GM12878 (cell line): Measurements from ENCODE around the gene S100A11. TPM values are rescaled to one million over a fixed set of nuclear protein-coding genes. Genes with fewer than 3 reads are reported as not detected.

Experiments used
- ATAC-seq: fragments of 200-7000 bp; cut with Tn5 transposase; 3 replicates; pipeline ENCODE4 v1.9.1; 2020; ENCODE audit warnings: mild to moderate bottlenecking, moderate library complexity
- BruUV-seq: library from RNA; stranded (reverse); fragments of 400-500 nt; replicated peaks from 2 replicates; lab custom pipeline; 2021; lab: Mats Ljungman, UMichigan
- CTCF ChIA-PET: fragments of 300-600 bp; sonication (Branson Sonifier 250); formaldehyde crosslinking; extraction: SDS; loops from one replicate; lab custom pipeline; 2021; ENCODE audit warnings: inconsistent platforms; lab: Yijun Ruan, JAX
- POLR2A ChIA-PET: fragments of 350-600 bp; formaldehyde crosslinking; extraction: SDS; loops from one replicate; lab custom pipeline; 2021; ENCODE audit warnings: inconsistent platforms; lab: Charles Lee
- RAD21 ChIA-PET: fragments of 300-600 bp; sonication (Branson Sonifier 250); formaldehyde crosslinking; loops from one replicate; lab custom pipeline; 2023; ENCODE audit warnings: antibody characterized with exemption; ENCODE audit not compliant: unreplicated experiment; lab: Charles Lee
- SMC1A ChIA-PET: fragments of 300-600 bp; sonication (Branson Sonifier 250); formaldehyde crosslinking; loops from one replicate; lab custom pipeline; 2023; ENCODE audit not compliant: unreplicated experiment, uncharacterized antibody; lab: Charles Lee
- DNase-seq: peaks from one replicate; pipeline ENCODE4 v3.0.0-alpha.2; 2011; ENCODE audit warnings: low read depth, low spot score
- FAIRE-seq: peaks from 3 replicates; lab custom pipeline; 2011; peaks lifted over from hg19 to GRCh38; lab: Jason Lieb, UNC
- H2AFZ ChIP-seq: 2 replicates; pipeline ENCODE4 v1.6.0; 2011; ENCODE audit warnings: low read depth, low read length, control low read depth; ENCODE audit not compliant: control insufficient read depth
- H3K27ac ChIP-seq: 2 replicates; pipeline ENCODE4 v1.5.1; 2011; ENCODE audit warnings: control low read depth; ENCODE audit not compliant: control insufficient read depth, insufficient read depth
- H3K27me3 ChIP-seq, 2 experiments: replicated peaks in 1 of 2; 2 replicates each; pipeline versions ENCODE4 v1.6.0 to v1.6.1; 2011; ENCODE audit warnings: low read length in 1 of 2; ENCODE audit not compliant: control insufficient read depth in 2 of 2, insufficient read depth in 2 of 2
- H3K36me3 ChIP-seq, 2 experiments: 2 replicates each; pipeline ENCODE4 v1.5.1; 2011; ENCODE audit warnings: low read length in 1 of 2; ENCODE audit not compliant: control insufficient read depth in 2 of 2, insufficient read depth in 2 of 2
- H3K4me1 ChIP-seq: 2 replicates; pipeline ENCODE4 v1.6.1; 2011; ENCODE audit warnings: mild to moderate bottlenecking, low read length, moderate library complexity, mixed read lengths; ENCODE audit not compliant: control insufficient read depth, insufficient read depth
- H3K4me2 ChIP-seq: 2 replicates; pipeline ENCODE4 v1.6.0; 2011; ENCODE audit warnings: control low read depth; ENCODE audit not compliant: control insufficient read depth, insufficient read depth
- H3K4me3 ChIP-seq: fragments of 200-600 bp; sonication (generic); 2 replicates; pipeline ENCODE4 v1.5.1; 2016
- H3K79me2 ChIP-seq: 2 replicates; pipeline ENCODE4 v1.6.0; 2011; ENCODE audit warnings: low read length; ENCODE audit not compliant: control insufficient read depth, insufficient read depth
- H3K9ac ChIP-seq: 2 replicates; pipeline ENCODE4 v1.8.0; 2011; ENCODE audit warnings: low read length, control low read depth, mixed read lengths; ENCODE audit not compliant: control insufficient read depth, insufficient read depth
- H3K9me3 ChIP-seq: replicated peaks from 3 replicates; pipeline ENCODE4 v1.5.1; 2011; ENCODE audit warnings: mild to moderate bottlenecking, low read length; ENCODE audit not compliant: control insufficient read depth, insufficient read depth
- H4K20me1 ChIP-seq: 2 replicates; pipeline ENCODE4 v1.6.0; 2011; ENCODE audit not compliant: control insufficient read depth, insufficient read depth
- ATF7 ChIP-seq: fragments of 450-650 bp; IDR thresholded peaks from 2 replicates; pipeline ENCODE4 v1.6.1; 2016; ENCODE audit warnings: low read depth, mild to moderate bottlenecking
- ELK1 ChIP-seq: IDR thresholded peaks from 2 replicates; pipeline ENCODE4 v1.6.1; 2012; ENCODE audit warnings: low read depth, low read length, improper control_type of control experiment
- HDGF ChIP-seq: fragments of 450-650 bp; IDR thresholded peaks from 2 replicates; pipeline ENCODE4 v1.6.1; 2016; ENCODE audit warnings: antibody characterized with exemption
- HSF1 ChIP-seq: fragments of 150-350 bp; IDR thresholded peaks from 2 replicates; pipeline ENCODE4 v1.6.1; 2014; ENCODE audit warnings: mild to moderate bottlenecking, low read depth, low read length
- LARP7 ChIP-seq: fragments of 450-650 bp; IDR thresholded peaks from 2 replicates; pipeline ENCODE4 v1.6.1; 2017; ENCODE audit warnings: mild to moderate bottlenecking
- NFYB ChIP-seq: IDR thresholded peaks from 2 replicates; pipeline ENCODE4 v1.6.1; 2011; ENCODE audit warnings: low read depth, mild to moderate bottlenecking, low read length, improper control_type of control experiment, moderate library complexity; ENCODE audit not compliant: insufficient read depth
- TCF3 ChIP-seq: IDR thresholded peaks from 2 replicates; pipeline ENCODE4 v1.6.1; 2012; ENCODE audit warnings: low read depth, mild to moderate bottlenecking, low read length, borderline replicate concordance; ENCODE audit not compliant: insufficient read depth
- ZNF207 ChIP-seq: fragments of 450-650 bp; IDR thresholded peaks from 2 replicates; pipeline ENCODE4 v1.6.1; 2014; ENCODE audit warnings: antibody characterized with exemption, mild to moderate bottlenecking, borderline replicate concordance
- ZNF217 ChIP-seq: fragments of 450-650 bp; IDR thresholded peaks from 2 replicates; pipeline ENCODE4 v1.6.1; 2017; ENCODE audit warnings: antibody characterized with exemption, mild to moderate bottlenecking
- ZNF384 ChIP-seq: IDR thresholded peaks from 2 replicates; pipeline ENCODE4 v1.6.1; 2012; ENCODE audit warnings: low read depth, mild to moderate bottlenecking, low read length, improper control_type of control experiment, borderline replicate concordance
- WGBS: methylation state at CpG from one replicate; pipeline ENCODE4 v1.1.6; 2016; ENCODE audit warnings: low lambda C conversion rate; ENCODE audit not compliant: insufficient replicate concordance, insufficient coverage; ENCODE audit errors: missing lambda C conversion rate; 5-methylcytosine and 5-hydroxymethylcytosine counted together
- in situ Hi-C: fragments of 300-500 bp; cut with MboI; formaldehyde crosslinking; loops from 9 replicates; pipeline ENCODE4 v1.14.3; 2018; ENCODE audit warnings: mixed read lengths
- intact Hi-C: fragments of 100-400 bp; cut with micrococcal nuclease; formaldehyde crosslinking; loops from one replicate; pipeline ENCODE4 v1.14.2; 2022; ENCODE audit not compliant: unreplicated experiment
- polyA plus RNA-seq, 11 experiments: library from polyadenylated mRNA; depleted of rRNA in 4 of 11; unstranded in 6 of 11; stranded (reverse) in 5 of 11; fragments of >200 nt; fragmentation: Nextera tagmentation in 4 of 11; fragmentation: Illumina TruSeq in 1 of 11; extraction: Ambion mirVana in 4 of 11; extraction: Trizol in 1 of 11; gene quantifications; 1 replicate in 1 of 11; 2 replicates in 10 of 11; pipeline versions ENCODE4 v1.2.1 to v1.2.3, GENCODE V29; 2011 to 2016; ENCODE audit warnings: inconsistent platforms in 2 of 11, missing spikeins in 2 of 11, low read depth in 1 of 11
- total RNA-seq, 4 experiments: library from RNA; depleted of rRNA in 3 of 4; stranded (reverse); fragments of >200 nt in 3 of 4; fragmentation: Illumina TruSeq in 1 of 4; extraction: Trizol in 1 of 4; gene quantifications; 2 replicates each; pipeline versions ENCODE4 v1.2.1 to v1.2.3, GENCODE V29; 2013 to 2021

Gene S100A11
- total and polyA plus RNA-seq, 10 of the 15 experiments (the other 5 are each of a cell fraction or from before 2014, with no cell fraction given), result 9.0 to 134 (median 62.7) TPM

- Histone ChIP-seq H3K4me1 (peaks cover 11% of the 10 kb centered on the region; the same call in 1 of the 2 replicates), H3K9me3 (no peaks in the 10 kb centered on the region)
Measured at GRCh38 chr1:151993084-151993733, 43.6 kb downstream of the S100A11 start.

More at GRCh38 chr1:151993084-151993733, 43.6 kb downstream of the S100A11 start:
- Histone ChIP-seq H3K4me3 (peak overlapping the region; percentile 47; the same call in 1 of the 2 replicates), H2AFZ (peak overlapping the region; percentile 29), H3K79me2 (no peaks in the 10 kb centered on the region), H3K27ac (no peak overlapping the region), H3K36me3 (no peaks in the 10 kb centered on the region), H3K9ac (no peak overlapping the region), H3K27me3 (peaks cover 17 to 37% of the 10 kb centered on the region in 2 experiments), H4K20me1 (no peaks in the 10 kb centered on the region), H3K4me2 (peak overlapping the region; percentile 74)
- no TSS peak for BruUV-seq
- POLR2A ChIA-PET, result no interaction called here
- peak; percentile 16; the same call in 1 of the 3 replicates for ATAC-seq
- DNase-seq, result no peak
- TF ChIP-seq HDGF (no peak), ZNF384 (no peak), NFYB (no peak), ZNF207 (no peak), ATF7 (no peak), TCF3 (no peak), ELK1 (no peak), ZNF217 (no peak), HSF1 (no peak), LARP7 (no peak)
- 1% methylated on average over 43 of the region's 50 CpGs for WGBS
- intact Hi-C loops, result no loop called here
- SMC1A ChIA-PET, result interaction anchor here (1.0 kb wide), 1 partner anchor 25 kb away, joined by 3 read pairs; no protein-coding TSS in a partner anchor
- no peak for FAIRE-seq
- CTCF ChIA-PET, result interaction anchor here (1.5 to 2.1 kb wide), 3 partner anchors 9 to 25 kb away, joined by 3 to 11 read pairs (median 4); no protein-coding TSS in a partner anchor
- RAD21 ChIA-PET, result no interaction called here
- in situ Hi-C loops, result no loop called here
